OCI-LY7 (cell line): ENCODE data around the gene OR2V1. TPM values are rescaled to one million over a fixed set of nuclear protein-coding genes. Genes with fewer than 3 reads are reported as not detected.

Experiments used
- BruUV-seq: library from RNA; stranded (reverse); fragments of 400-500 nt; replicated peaks from 2 replicates; lab custom pipeline; 2021; lab: Mats Ljungman, UMichigan
- CTCF ChIA-PET: fragments of 300-600 bp; sonication (Branson Sonifier 250); formaldehyde crosslinking; loops from one replicate; lab custom pipeline; 2022; ENCODE audit warnings: antibody characterized with exemption; ENCODE audit not compliant: unreplicated experiment; lab: Charles Lee
- POLR2A ChIA-PET: fragments of 300-600 bp; sonication (Branson Sonifier 250); formaldehyde crosslinking; loops from one replicate; lab custom pipeline; 2022; ENCODE audit warnings: antibody characterized with exemption; lab: Charles Lee
- DNase-seq: peaks from one replicate; pipeline ENCODE4 v3.0.0-alpha.2; 2015; ENCODE audit warnings: low spot score
- H2AFZ ChIP-seq: fragments of 200-600 bp; sonication (generic), shearing (Covaris generic); 2 replicates; pipeline ENCODE4 v1.6.1; 2014; ENCODE audit warnings: mild to moderate bottlenecking, antibody characterized with exemption, low read length, moderate library complexity
- H3K27ac ChIP-seq: fragments of 200-600 bp; sonication (generic); 2 replicates; pipeline ENCODE4 v1.5.1; 2014; ENCODE audit warnings: mixed run types, low read depth, mild to moderate bottlenecking, moderate library complexity, low read length, inconsistent platforms; ENCODE audit not compliant: poor library complexity, severe bottlenecking
- H3K36me3 ChIP-seq: fragments of 200-600 bp; sonication (generic); 2 replicates; pipeline ENCODE4 v1.6.1; 2014; ENCODE audit warnings: mild to moderate bottlenecking, antibody characterized with exemption, low read length, moderate library complexity, mixed read lengths; ENCODE audit not compliant: insufficient read depth
- H3K4me1 ChIP-seq: fragments of 200-600 bp; sonication (generic); 2 replicates; pipeline ENCODE4 v1.5.1; 2014; ENCODE audit warnings: mild to moderate bottlenecking, low read length; ENCODE audit not compliant: insufficient read depth, poor library complexity, severe bottlenecking
- H3K4me2 ChIP-seq: fragments of 200-600 bp; sonication (generic); 2 replicates; pipeline ENCODE4 v1.6.1; 2014; ENCODE audit warnings: mild to moderate bottlenecking, low read length
- H3K4me3 ChIP-seq: fragments of 200-600 bp; sonication (generic); 2 replicates; pipeline ENCODE4 v1.5.1; 2014; ENCODE audit warnings: mild to moderate bottlenecking, low read depth, low read length; ENCODE audit not compliant: poor library complexity, severe bottlenecking
- H3K79me2 ChIP-seq: fragments of 200-600 bp; sonication (generic); 2 replicates; pipeline ENCODE4 v1.6.1; 2016; ENCODE audit warnings: low read depth, mild to moderate bottlenecking, low read length, moderate library complexity, mixed read lengths; ENCODE audit not compliant: insufficient read depth
- H3K9me2 ChIP-seq: fragments of 200-600 bp; sonication (generic); 2 replicates; pipeline ENCODE4 v1.6.1; 2016; ENCODE audit warnings: mild to moderate bottlenecking, low read length, mixed read lengths; ENCODE audit not compliant: insufficient read depth
- H3K9me3 ChIP-seq: fragments of 200-600 bp; sonication (generic); 2 replicates; pipeline ENCODE4 v1.6.1; 2014; ENCODE audit warnings: mild to moderate bottlenecking, mixed run types, low read length, mixed read lengths
- H4K20me1 ChIP-seq: fragments of 200-600 bp; sonication (generic); 2 replicates; pipeline ENCODE4 v1.6.1; 2014; ENCODE audit warnings: mild to moderate bottlenecking, antibody characterized with exemption, low read length, moderate library complexity, mixed read lengths; ENCODE audit not compliant: insufficient read depth
- CTCF ChIP-seq: fragments of 200-600 bp; sonication (generic); conservative IDR thresholded peaks from 2 replicates; pipeline ENCODE4 v1.5.1; 2014; ENCODE audit warnings: mild to moderate bottlenecking, antibody characterized with exemption, low read length, moderate library complexity, mixed read lengths
- EZH2phosphoT487 ChIP-seq: fragments of 200-600 bp; sonication (generic); IDR thresholded peaks from 2 replicates; pipeline ENCODE4 v1.6.1; 2018; ENCODE audit warnings: low read depth, borderline replicate concordance, mild to moderate bottlenecking, mixed run types, antibody characterized with exemption, low read length, moderate library complexity, mixed read lengths
- intact Hi-C: fragments of 100-400 bp; cut with micrococcal nuclease; formaldehyde crosslinking; loops from one replicate; pipeline ENCODE4 v1.10.0; 2022; ENCODE audit not compliant: unreplicated experiment
- total RNA-seq, 2 experiments: library from RNA; depleted of rRNA in 1 of 2; stranded (reverse); fragments of >200 nt in 1 of 2; shearing (Covaris generic) in 1 of 2; gene quantifications; 2 replicates each; pipeline ENCODE4 v1.2.3, GENCODE V29; 2014 to 2022

The OR2V1 gene
- total RNA-seq, 2 experiments from 2014 or later = not detected

- BruUV-seq = no TSS peak
- ChIA-PET CTCF (no interaction called here), POLR2A (no interaction called here)
Measured at GRCh38 chr5:181136361-181136955, 5.5 kb upstream of the OR2V1 start.

GRCh38 chr5:181134259-181134658, 3.3 kb upstream of the OR2V1 start:
- intact Hi-C loops = no loop called here
- DNase-seq = no peak
- Histone ChIP-seq H3K4me3 (no peak overlapping the region), H3K4me2 (no peak overlapping the region), H3K36me3 (no peaks in the 10 kb centered on the region), H3K9me3 (peaks cover 8% of the 10 kb centered on the region; the same call in 1 of the 2 replicates), H2AFZ (no peak overlapping the region), H3K4me1 (no peaks in the 10 kb centered on the region), H3K79me2 (no peaks in the 10 kb centered on the region), H3K9me2 (no peaks in the 10 kb centered on the region), H4K20me1 (no peaks in the 10 kb centered on the region), H3K27ac (no peak overlapping the region)
- POLR2A ChIA-PET = no interaction called here
- no peak for TF ChIP-seq CTCF
- no peak for TF ChIP-seq EZH2phosphoT487
- BruUV-seq = no TSS peak
- CTCF ChIA-PET = no interaction called here

More at GRCh38 chr5:181136361-181136955, 5.5 kb upstream of the OR2V1 start:
- no peaks in the 10 kb centered on the region for H3K79me2 ChIP-seq
- H3K4me1 ChIP-seq = no peaks in the 10 kb centered on the region
- H3K4me2 ChIP-seq = no peak overlapping the region
- intact Hi-C loops = no loop called here
- H3K4me3 ChIP-seq = no peak overlapping the region
- peaks cover 8% of the 10 kb centered on the region; the same call in 1 of the 2 replicates for H3K9me3 ChIP-seq
- no peak for DNase-seq
- no peaks in the 10 kb centered on the region for H4K20me1 ChIP-seq
- H3K27ac ChIP-seq = no peak overlapping the region
- H2AFZ ChIP-seq = no peak overlapping the region
- no peak for TF ChIP-seq EZH2phosphoT487
- no peak for TF ChIP-seq CTCF
- no peaks in the 10 kb centered on the region for H3K9me2 ChIP-seq
- no peaks in the 10 kb centered on the region for H3K36me3 ChIP-seq

GRCh38 chr5:181133610-181134231, 2.8 kb upstream of the OR2V1 start:
- Histone ChIP-seq H3K4me2 (no peak overlapping the region), H3K9me3 (peaks cover 8% of the 10 kb centered on the region; the same call in 1 of the 2 replicates), H3K27ac (no peak overlapping the region), H3K9me2 (no peaks in the 10 kb centered on the region), H2AFZ (no peak overlapping the region), H3K36me3 (no peaks in the 10 kb centered on the region), H3K79me2 (no peaks in the 10 kb centered on the region), H3K4me3 (no peak overlapping the region), H3K4me1 (no peaks in the 10 kb centered on the region), H4K20me1 (no peaks in the 10 kb centered on the region)
- no peak for TF ChIP-seq EZH2phosphoT487
- TF ChIP-seq CTCF = no peak
- no TSS peak for BruUV-seq
- ChIA-PET POLR2A (no interaction called here), CTCF (no interaction called here)
- no peak for DNase-seq
- intact Hi-C loops = no loop called here
